Neuronal stem cell (in vitro differentiated cells): Measurements from ENCODE around the gene PSMC1.

Experiments
- DNase-seq: peaks from one replicate; pipeline ENCODE4 v3.0.0-alpha.2; 2013; ENCODE audit warnings: low spot score
- H2AFZ ChIP-seq: one replicate; pipeline ENCODE4 v1.6.1; 2013; ENCODE audit warnings: mild to moderate bottlenecking, low read length, inconsistent platforms
- H2AK5ac ChIP-seq: 2 replicates; pipeline ENCODE4 v1.6.1; 2013; ENCODE audit warnings: low read depth, mild to moderate bottlenecking, inconsistent platforms, low read length, moderate library complexity, mixed read lengths
- H2BK120ac ChIP-seq: 2 replicates; pipeline ENCODE4 v1.6.1; 2013; ENCODE audit warnings: low read depth, mild to moderate bottlenecking, inconsistent platforms, low read length, moderate library complexity, mixed read lengths
- H2BK12ac ChIP-seq: one replicate; pipeline ENCODE4 v1.6.1; 2013; ENCODE audit warnings: low read length, inconsistent platforms
- H2BK15ac ChIP-seq: 2 replicates; pipeline ENCODE4 v1.6.1; 2013; ENCODE audit warnings: mild to moderate bottlenecking, low read length, inconsistent platforms, mixed read lengths
- H2BK5ac ChIP-seq: one replicate; pipeline ENCODE4 v1.6.1; 2013; ENCODE audit warnings: inconsistent platforms, mild to moderate bottlenecking, low read length, moderate library complexity
- H3K14ac ChIP-seq: one replicate; pipeline ENCODE4 v1.6.1; 2013; ENCODE audit warnings: low read length, inconsistent platforms
- H3K18ac ChIP-seq: 2 replicates; pipeline ENCODE4 v1.6.1; 2013; ENCODE audit warnings: low read length, inconsistent platforms
- H3K23ac ChIP-seq: 2 replicates; pipeline ENCODE4 v1.6.1; 2013; ENCODE audit warnings: low read depth, mild to moderate bottlenecking, mixed read lengths, low read length, inconsistent platforms; ENCODE audit not compliant: poor library complexity
- H3K27ac ChIP-seq: replicated peaks from 3 replicates; pipeline ENCODE4 v1.5.1; 2013; ENCODE audit warnings: low read length, inconsistent platforms
- H3K27me3 ChIP-seq, 3 experiments: 2 replicates each; pipeline ENCODE4 v1.6.1; 2013; ENCODE audit warnings: low read length in 3 of 3, mild to moderate bottlenecking in 2 of 3, inconsistent platforms in 1 of 3, low read depth in 1 of 3, mixed read lengths in 1 of 3, moderate library complexity in 1 of 3; ENCODE audit not compliant: control insufficient read depth in 3 of 3, insufficient read depth in 3 of 3
- H3K36me3 ChIP-seq, 2 donors: replicated peaks in 1 of 2; 2 replicates each; pipeline ENCODE4 v1.6.1; 2013; ENCODE audit warnings: low read length in 2 of 2; ENCODE audit not compliant: control insufficient read depth in 2 of 2, insufficient read depth in 2 of 2
- H3K4ac ChIP-seq: 2 replicates; pipeline ENCODE4 v1.6.1; 2013; ENCODE audit warnings: inconsistent platforms, mild to moderate bottlenecking, low read length, moderate library complexity
- H3K4me1 ChIP-seq, 2 donors: 1 replicate in 1 of 2; 2 replicates in 1 of 2; pipeline ENCODE4 v1.6.1; 2013; ENCODE audit warnings: low read length in 2 of 2, low read depth in 1 of 2; ENCODE audit not compliant: control insufficient read depth in 2 of 2, insufficient read depth in 1 of 2
- H3K4me2 ChIP-seq: one replicate; pipeline ENCODE4 v1.6.1; 2013; ENCODE audit warnings: mild to moderate bottlenecking, low read length, inconsistent platforms; ENCODE audit not compliant: insufficient read depth, poor library complexity, severe bottlenecking
- H3K4me3 ChIP-seq, 2 donors: 2 replicates each; pipeline ENCODE4 v1.5.1; 2013; ENCODE audit warnings: low read length in 2 of 2, mild to moderate bottlenecking in 2 of 2, inconsistent platforms in 1 of 2, moderate library complexity in 1 of 2
- H3K79me1 ChIP-seq: one replicate; pipeline ENCODE4 v1.6.1; 2013; ENCODE audit warnings: low read depth, mild to moderate bottlenecking, inconsistent platforms, low read length, moderate library complexity
- H3K9ac ChIP-seq: one replicate; pipeline ENCODE4 v1.6.1; 2013; ENCODE audit warnings: mild to moderate bottlenecking, low read depth, low read length, inconsistent platforms; ENCODE audit not compliant: poor library complexity
- H3K9me3 ChIP-seq, 2 donors: replicated peaks in 1 of 2; 2 replicates each; pipeline versions ENCODE3 to v1.6.1; 2013; ENCODE audit warnings: low read length in 2 of 2, mild to moderate bottlenecking in 2 of 2, inconsistent platforms in 1 of 2, low read depth in 1 of 2, mixed read lengths in 1 of 2, moderate library complexity in 1 of 2; ENCODE audit not compliant: control insufficient read depth in 2 of 2, insufficient read depth in 1 of 2
- H4K8ac ChIP-seq: one replicate; pipeline ENCODE4 v1.6.1; 2013; ENCODE audit warnings: low read depth, mild to moderate bottlenecking, inconsistent platforms, low read length, moderate library complexity
- H4K91ac ChIP-seq: one replicate; pipeline ENCODE4 v1.6.1; 2013; ENCODE audit warnings: low read length, low read depth, mild to moderate bottlenecking, inconsistent platforms; ENCODE audit not compliant: poor library complexity
- WGBS, 2 donors: extraction: QIAGEN DNeasy Blood & Tissue Kit; methylation state at CpG; one replicate each; pipeline ENCODE4 v1.1.7; 2013; ENCODE audit warnings: missing lambda C conversion rate in 2 of 2, mixed read lengths in 1 of 2; ENCODE audit not compliant: insufficient read length in 2 of 2, insufficient replicate concordance in 1 of 2; ENCODE audit errors: extremely low coverage in 2 of 2; 5-methylcytosine and 5-hydroxymethylcytosine counted together

The PSMC1 gene

DNA sequence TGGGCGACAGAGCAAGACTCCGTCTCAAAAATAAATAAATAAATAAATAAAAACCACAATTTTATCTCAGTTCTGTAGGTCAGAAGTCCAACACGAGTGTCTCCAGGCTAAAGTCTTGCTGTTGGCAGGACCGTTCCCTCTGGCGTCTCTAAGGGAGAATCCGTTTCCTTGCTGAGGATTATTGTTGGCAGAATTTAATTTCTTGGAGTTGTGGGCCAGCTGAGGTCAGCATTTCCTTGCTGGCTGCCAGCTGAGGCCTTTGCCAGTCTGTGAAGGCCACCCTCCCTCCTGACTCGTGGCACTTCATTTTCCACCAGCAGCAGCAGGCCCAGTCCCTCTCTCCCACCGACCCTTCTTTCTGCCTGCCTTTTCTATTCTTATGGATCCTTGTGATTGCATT is 17.2 kb downstream of the PSMC1 start:
- H2BK12ac ChIP-seq: no peak overlapping the region
- no peak overlapping the region for H3K4me3 ChIP-seq
- no peak overlapping the region for H2AFZ ChIP-seq
- H3K36me3 ChIP-seq: peaks cover 30 to 92% of the 10 kb centered on the region in 2 donors
- no peak overlapping the region for H2BK120ac ChIP-seq
- no peak for DNase-seq
- no peak overlapping the region for H3K9ac ChIP-seq
- H4K91ac ChIP-seq: no peak overlapping the region
- H3K9me3 ChIP-seq: no peaks in the 10 kb centered on the region
- H3K4me1 ChIP-seq: no peaks in the 10 kb centered on the region
- H2AK5ac ChIP-seq: no peak overlapping the region
- H3K18ac ChIP-seq: no peak overlapping the region
- no peak overlapping the region for H3K4me2 ChIP-seq
- H2BK15ac ChIP-seq: no peak overlapping the region
- H2BK5ac ChIP-seq: no peak overlapping the region
- H3K27ac ChIP-seq: no peak overlapping the region
- no CpG with 5 or more reads among the region's 8 CpGs for WGBS, 2 donors
- H3K4ac ChIP-seq: no peak overlapping the region
- H3K27me3 ChIP-seq: no peaks in the 10 kb centered on the region
- no peak overlapping the region for H3K14ac ChIP-seq
- no peak overlapping the region for H3K23ac ChIP-seq
- H3K79me1 ChIP-seq: no peaks in the 10 kb centered on the region
- H4K8ac ChIP-seq: no peak overlapping the region

- Histone ChIP-seq H3K14ac (no peak overlapping the region), H2BK12ac (no peak overlapping the region), H3K27ac (no peak overlapping the region), H3K9me3 (no peaks in the 10 kb centered on the region), H2BK5ac (no peak overlapping the region), H3K4me2 (no peak overlapping the region), H3K9ac (no peak overlapping the region), H3K4ac (no peak overlapping the region), H3K4me1 (no peaks in the 10 kb centered on the region), H3K79me1 (no peaks in the 10 kb centered on the region), H3K18ac (no peak overlapping the region), H4K8ac (no peak overlapping the region), H2BK15ac (no peak overlapping the region), H3K27me3 (no peaks in the 10 kb centered on the region), H3K4me3 (peak overlapping the region in 1 of 2 donors; percentile 52), H2AFZ (no peak overlapping the region), H2AK5ac (no peak overlapping the region), H3K36me3 (peaks cover 31 to 92% of the 10 kb centered on the region in 2 donors), H4K91ac (no peak overlapping the region), H3K23ac (no peak overlapping the region), H2BK120ac (no peak overlapping the region)
- WGBS, 2 donors: no CpG with 5 or more reads among the region's 9 CpGs
- no peak for DNase-seq
Measured at GRCh38 chr14:90274019-90274418, 17.7 kb downstream of the PSMC1 start.

DNA sequence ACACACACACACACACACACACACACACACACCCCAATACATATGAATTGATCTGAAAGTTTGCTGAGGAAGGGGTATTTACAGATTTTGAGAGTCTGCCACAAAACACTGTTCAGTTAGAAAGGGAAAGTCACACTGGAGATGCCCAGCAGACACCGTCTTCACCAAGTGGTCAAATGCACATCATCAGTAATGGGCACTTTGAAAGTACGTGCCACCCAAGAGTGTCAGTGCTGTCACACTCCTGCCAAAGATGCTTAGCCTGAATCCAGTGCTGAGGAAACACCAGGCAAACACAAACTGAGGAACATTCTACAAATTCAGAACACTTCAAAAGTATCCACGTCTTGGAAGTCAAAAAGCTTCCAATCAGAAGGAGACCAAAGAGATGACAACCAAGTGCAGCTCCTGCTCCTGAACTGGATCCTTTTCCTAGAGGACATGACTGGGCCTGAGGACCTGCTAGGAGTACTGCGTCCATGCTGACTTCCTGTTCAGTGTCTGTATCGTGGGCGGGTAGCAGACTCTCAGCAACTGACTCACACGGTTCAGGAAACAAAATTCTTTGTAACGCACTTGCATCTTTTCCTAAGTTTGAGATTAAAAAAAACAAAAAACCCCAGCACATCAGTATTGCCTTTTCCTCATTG is 18.6 kb downstream of the PSMC1 start:
- Histone ChIP-seq H3K23ac (no peak overlapping the region), H3K27ac (no peak overlapping the region), H3K27me3 (no peaks in the 10 kb centered on the region), H2AK5ac (no peak overlapping the region), H3K4me3 (no peak overlapping the region), H3K36me3 (peaks cover 33 to 92% of the 10 kb centered on the region in 2 donors), H3K4me2 (no peak overlapping the region), H4K91ac (no peak overlapping the region), H3K79me1 (no peaks in the 10 kb centered on the region), H2BK15ac (no peak overlapping the region), H2AFZ (no peak overlapping the region), H3K9me3 (no peaks in the 10 kb centered on the region), H3K4me1 (no peaks in the 10 kb centered on the region), H2BK120ac (no peak overlapping the region), H2BK5ac (no peak overlapping the region), H3K14ac (no peak overlapping the region), H3K18ac (no peak overlapping the region), H4K8ac (no peak overlapping the region), H3K9ac (no peak overlapping the region), H2BK12ac (no peak overlapping the region), H3K4ac (no peak overlapping the region)
- no peak for DNase-seq
- WGBS, 2 donors: no CpG with 5 or more reads among the region's 8 CpGs

- H4K8ac ChIP-seq: no peak overlapping the region
- peaks cover 32 to 92% of the 10 kb centered on the region in 2 donors for H3K36me3 ChIP-seq
- H3K4me3 ChIP-seq: no peak overlapping the region
- no peak overlapping the region for H2BK5ac ChIP-seq
- H2BK15ac ChIP-seq: no peak overlapping the region
- no peak overlapping the region for H3K14ac ChIP-seq
- no peaks in the 10 kb centered on the region for H3K27me3 ChIP-seq
- no peaks in the 10 kb centered on the region for H3K4me1 ChIP-seq
- no peak overlapping the region for H3K4ac ChIP-seq
- H3K9ac ChIP-seq: no peak overlapping the region
- no peak overlapping the region for H3K27ac ChIP-seq
- no CpG with 5 or more reads among the region's 9 CpGs for WGBS, 2 donors
- H2BK12ac ChIP-seq: no peak overlapping the region
- no peak overlapping the region for H3K4me2 ChIP-seq
- H3K18ac ChIP-seq: no peak overlapping the region
- H4K91ac ChIP-seq: no peak overlapping the region
- H3K79me1 ChIP-seq: no peaks in the 10 kb centered on the region
- no peak overlapping the region for H3K23ac ChIP-seq
- no peak overlapping the region for H2BK120ac ChIP-seq
- H2AK5ac ChIP-seq: no peak overlapping the region
- H3K9me3 ChIP-seq: no peaks in the 10 kb centered on the region
- H2AFZ ChIP-seq: no peak overlapping the region
- DNase-seq: no peak
Measured at GRCh38 chr14:90275458-90275814, 19.1 kb downstream of the PSMC1 start.
